Common myeloid progenitor, CD34-positive (primary cell): Measurements from ENCODE around the gene SGCA.

Experiments used
- CTCF ChIA-PET: fragments of 350-600 bp; sonication (Branson Sonifier 250); formaldehyde crosslinking; loops from one replicate; lab custom pipeline; 2021; ENCODE audit warnings: antibody characterized with exemption; lab: Charles Lee
- POLR2A ChIA-PET: fragments of 350-600 bp; sonication (Branson Sonifier 250); formaldehyde crosslinking; loops from one replicate; lab custom pipeline; 2021; ENCODE audit warnings: antibody characterized with exemption; lab: Charles Lee
- DNase-seq, 3 donors: peaks; one replicate each; pipeline versions ENCODE4 v3.0.0 to v3.0.0-alpha.2; 2013
- H3K27ac ChIP-seq, 2 experiments: 1 replicate in 1 of 2; 2 replicates in 1 of 2; pipeline ENCODE4 v1.7.0; 2013; ENCODE audit warnings: inconsistent platforms in 2 of 2, low read length in 2 of 2, mild to moderate bottlenecking in 2 of 2, low read depth in 1 of 2, moderate library complexity in 1 of 2; ENCODE audit not compliant: severe bottlenecking in 2 of 2, insufficient read depth in 1 of 2, poor library complexity in 1 of 2
- H3K27me3 ChIP-seq, 5 experiments: replicated peaks in 2 of 5; 1 replicate in 3 of 5; 2 replicates in 2 of 5; pipeline versions ENCODE4 v1.6.1 to v1.7.0; 2013; ENCODE audit warnings: low read length in 4 of 5, mild to moderate bottlenecking in 2 of 5, moderate library complexity in 2 of 5, inconsistent platforms in 1 of 5; ENCODE audit not compliant: insufficient read depth in 5 of 5, control insufficient read depth in 4 of 5
- H3K36me3 ChIP-seq, 4 experiments: 1 replicate in 2 of 4; 2 replicates in 2 of 4; pipeline versions ENCODE4 v1.6.1 to v1.7.0; 2013; ENCODE audit warnings: low read length in 3 of 4, control low read depth in 1 of 4, mild to moderate bottlenecking in 1 of 4; ENCODE audit not compliant: control insufficient read depth in 4 of 4, insufficient read depth in 4 of 4
- H3K4me1 ChIP-seq, 4 experiments: 1 replicate in 3 of 4; 2 replicates in 1 of 4; pipeline versions ENCODE4 v1.6.1 to v1.7.1; 2013; ENCODE audit warnings: low read length in 3 of 4, mild to moderate bottlenecking in 3 of 4, control low read depth in 1 of 4, inconsistent platforms in 1 of 4, moderate library complexity in 1 of 4; ENCODE audit not compliant: control insufficient read depth in 4 of 4, insufficient read depth in 4 of 4; ENCODE audit errors: control extremely low read depth in 1 of 4
- H3K4me3 ChIP-seq, 7 experiments: 1 replicate in 4 of 7; 2 replicates in 3 of 7; pipeline versions ENCODE4 v1.5.1 to v1.7.0; 2013; ENCODE audit warnings: mild to moderate bottlenecking in 7 of 7, low read length in 6 of 7, moderate library complexity in 6 of 7, inconsistent platforms in 2 of 7, low read depth in 2 of 7, control low read depth in 1 of 7; ENCODE audit not compliant: insufficient read depth in 4 of 7, control insufficient read depth in 1 of 7; ENCODE audit errors: extremely low read depth in 1 of 7
- H3K9me3 ChIP-seq, 5 experiments: 1 replicate in 4 of 5; 2 replicates in 1 of 5; pipeline versions ENCODE4 v1.6.1 to v1.7.1; 2013; ENCODE audit warnings: low read length in 4 of 5, mild to moderate bottlenecking in 2 of 5, inconsistent platforms in 1 of 5, low read depth in 1 of 5, moderate library complexity in 1 of 5; ENCODE audit not compliant: control insufficient read depth in 4 of 5, insufficient read depth in 2 of 5; ENCODE audit errors: control extremely low read depth in 1 of 5
- WGBS: methylation state at CpG from one replicate; pipeline ENCODE4 v1.1.5; 2013; ENCODE audit not compliant: insufficient coverage; 5-methylcytosine and 5-hydroxymethylcytosine counted together

The SGCA gene

GRCh38 chr17:50134206-50135110, 31.3 kb upstream of the SGCA start:
- Histone ChIP-seq H3K27me3 (peaks cover 0 to 10% (median 4%) of the 10 kb centered on the region in 5 experiments), H3K27ac (no peak overlapping the region), H3K36me3 (peaks cover 32 to 65% (median 46%) of the 10 kb centered on the region in 4 experiments), H3K4me1 (peaks cover 0 to 18% (median 14%) of the 10 kb centered on the region in 4 experiments), H3K9me3 (no peaks in the 10 kb centered on the region), H3K4me3 (no peak overlapping the region)
- no peak for DNase-seq
- CTCF ChIA-PET = interaction anchor here (3.0 to 9.0 kb wide), 2 partner anchors 18 to 27 kb away, joined by 25 to 98 read pairs; no protein-coding TSS in a partner anchor
- POLR2A ChIA-PET = no interaction called here
- WGBS = 92% methylated on average over 12 of the region's 16 CpGs

DNA sequence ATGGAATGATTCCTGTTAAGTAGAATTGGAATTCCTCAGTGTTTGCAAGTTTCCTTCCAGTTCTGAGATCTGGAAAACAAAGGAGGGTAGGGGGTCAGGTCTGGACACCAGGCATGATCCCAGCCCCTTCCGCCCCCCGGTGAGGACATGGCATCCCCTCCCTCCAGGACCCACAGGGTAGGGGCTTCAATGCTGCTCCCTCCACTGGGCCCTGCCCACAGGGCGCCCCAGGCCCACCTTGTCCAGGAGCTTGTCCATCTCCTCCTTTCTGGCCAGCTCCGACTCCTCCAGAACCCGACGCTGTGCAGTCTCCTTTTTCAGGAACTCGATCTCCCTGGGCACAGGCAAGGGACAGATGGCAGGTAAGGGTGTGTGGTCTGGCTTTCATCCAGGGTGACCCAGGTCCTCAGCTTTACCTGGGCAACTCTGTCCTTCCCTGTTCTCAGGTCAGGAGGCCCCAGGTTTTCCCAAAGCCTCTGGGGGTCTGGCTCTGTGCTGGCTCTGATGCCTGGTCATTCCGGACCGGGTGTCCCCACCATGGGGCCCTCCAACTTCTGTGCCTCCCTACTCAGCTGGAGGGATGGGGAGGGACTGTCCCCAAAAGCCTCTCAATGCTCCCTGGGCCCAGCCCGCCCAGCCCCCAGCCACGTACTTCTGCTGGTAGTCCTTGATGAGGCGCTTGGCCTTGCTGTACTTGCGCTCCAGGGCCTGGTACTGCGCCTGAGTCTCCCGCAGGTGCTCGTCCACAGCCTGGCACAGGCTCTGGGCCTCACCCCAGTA, 30.3 kb upstream of the SGCA start:
- POLR2A ChIA-PET = no interaction called here
- H3K36me3 ChIP-seq = peaks cover 32 to 75% (median 49%) of the 10 kb centered on the region in 4 experiments

DNA sequence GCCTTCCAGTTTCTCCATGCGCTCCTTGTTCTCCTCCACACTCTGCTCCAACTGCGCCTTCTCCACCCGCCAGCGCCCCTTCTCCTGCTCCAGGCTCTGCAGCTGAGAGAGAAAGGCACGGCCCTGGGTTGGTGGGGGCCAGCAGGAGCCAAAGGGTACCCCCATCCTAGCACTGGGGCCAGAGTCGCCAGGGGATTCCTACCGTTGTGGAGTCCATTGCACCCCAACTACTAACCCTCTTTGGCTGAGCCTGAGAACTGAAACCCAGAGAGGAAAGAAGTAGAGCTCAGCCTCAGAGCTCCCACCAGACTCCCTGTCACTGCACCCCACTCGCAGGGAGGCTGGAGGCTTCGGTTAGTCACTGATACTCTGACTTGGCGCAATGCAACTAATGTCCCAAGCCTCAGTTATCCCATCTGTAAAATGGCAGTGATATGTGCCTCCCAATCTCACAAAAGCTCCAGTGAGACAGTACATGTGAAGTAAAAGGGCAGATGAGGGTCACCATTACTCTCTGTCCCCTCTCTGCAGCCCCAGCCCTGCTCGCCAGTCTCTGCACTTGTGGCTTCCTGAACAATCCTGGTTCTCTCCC, 29.6 kb upstream of the SGCA start:
- H3K27me3 ChIP-seq = no peaks in the 10 kb centered on the region
- DNase-seq = no peak
- peaks cover 3 to 22% (median 21%) of the 10 kb centered on the region in 4 experiments for H3K4me1 ChIP-seq
- no peak overlapping the region for H3K27ac ChIP-seq
- H3K36me3 ChIP-seq = peaks cover 32 to 82% (median 54%) of the 10 kb centered on the region in 4 experiments
- no peak overlapping the region for H3K4me3 ChIP-seq
- no peaks in the 10 kb centered on the region for H3K9me3 ChIP-seq
- ChIA-PET POLR2A (no interaction called here), CTCF (interaction anchor here (0.8 to 9.0 kb wide), 7 partner anchors 10 to 33 kb away, joined by 3 to 98 read pairs (median 4); no protein-coding TSS in a partner anchor)
- WGBS = 99% methylated on average over 8 of the region's 11 CpGs

More for the DNA sequence above, 30.3 kb upstream of the SGCA start:
- Histone ChIP-seq H3K9me3 (no peaks in the 10 kb centered on the region), H3K27ac (no peak overlapping the region), H3K4me1 (peaks cover 3 to 20% (median 19%) of the 10 kb centered on the region in 4 experiments), H3K27me3 (peaks cover 0 to 7% (median 4%) of the 10 kb centered on the region in 5 experiments), H3K4me3 (no peak overlapping the region)
- no peak for DNase-seq
- 92% methylated on average over 13 of the region's 16 CpGs for WGBS
- CTCF ChIA-PET = interaction anchor here (0.8 to 9.0 kb wide), 5 partner anchors 11 to 34 kb away, joined by 3 to 98 read pairs (median 8); no protein-coding TSS in a partner anchor

GRCh38 chr17:50137042-50137441, 28.8 kb upstream of the SGCA start:
- Histone ChIP-seq H3K36me3 (peaks cover 32 to 90% (median 57%) of the 10 kb centered on the region in 4 experiments), H3K4me1 (peaks cover 3 to 30% (median 29%) of the 10 kb centered on the region in 4 experiments), H3K27ac (no peak overlapping the region), H3K9me3 (peaks cover 0 to 2% (median 0%) of the 10 kb centered on the region in 5 experiments), H3K4me3 (no peak overlapping the region), H3K27me3 (no peaks in the 10 kb centered on the region)
- DNase-seq = no peak
- ChIA-PET CTCF (interaction anchor here (0.8 to 9.0 kb wide), 9 partner anchors 10 to 97 kb away, joined by 3 to 98 read pairs (median 8); partner anchors contain the start of gene PPP1R9B), POLR2A (no interaction called here)
- WGBS = 100% methylated on average over 4 of the region's 4 CpGs

- H3K27me3 ChIP-seq = no peaks in the 10 kb centered on the region
- H3K4me1 ChIP-seq = peaks cover 3 to 42% (median 41%) of the 10 kb centered on the region in 4 experiments
- WGBS = 94% methylated on average over 14 of the region's 15 CpGs
- CTCF ChIA-PET = interaction anchor here (1.0 to 9.0 kb wide), 16 partner anchors 9 to 133 kb away, joined by 3 to 98 read pairs (median 6); partner anchors contain the start of genes PDK2, PPP1R9B and SAMD14
- DNase-seq = no peak
- no peak overlapping the region for H3K4me3 ChIP-seq
- POLR2A ChIA-PET = interaction anchor here (1.1 to 3.3 kb wide), 2 partner anchors 10 to 12 kb away, joined by 6 to 13 read pairs; no protein-coding TSS in a partner anchor
- peaks cover 30 to 98% (median 72%) of the 10 kb centered on the region in 4 experiments for H3K36me3 ChIP-seq
- no peak overlapping the region for H3K27ac ChIP-seq
- peaks cover 0 to 2% (median 0%) of the 10 kb centered on the region in 5 experiments for H3K9me3 ChIP-seq
These were observed 26.5 kb upstream of the SGCA start for GRCh38 chr17:50139185-50139783.
